Measurements from ENCODE around the gene ARFGEF3.

DNA sequence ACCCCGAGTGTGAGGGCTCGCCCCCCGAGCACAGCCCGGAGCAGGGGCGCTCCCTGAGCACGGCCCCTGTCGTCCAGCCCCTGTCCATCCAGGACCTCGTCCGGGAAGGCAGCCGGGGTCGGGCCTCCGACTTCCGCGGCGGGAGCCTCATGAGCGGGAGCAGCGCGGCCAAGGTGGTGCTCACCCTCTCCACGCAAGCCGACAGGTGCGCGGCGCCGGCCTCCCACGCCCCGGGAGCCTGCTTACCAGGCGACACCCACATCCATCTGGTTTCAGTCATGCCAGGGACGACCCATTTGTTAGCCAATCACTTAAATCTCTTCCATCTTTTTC, 130.1 kb downstream of the ARFGEF3 start:
- TF ChIP-seq, protein P1, sequence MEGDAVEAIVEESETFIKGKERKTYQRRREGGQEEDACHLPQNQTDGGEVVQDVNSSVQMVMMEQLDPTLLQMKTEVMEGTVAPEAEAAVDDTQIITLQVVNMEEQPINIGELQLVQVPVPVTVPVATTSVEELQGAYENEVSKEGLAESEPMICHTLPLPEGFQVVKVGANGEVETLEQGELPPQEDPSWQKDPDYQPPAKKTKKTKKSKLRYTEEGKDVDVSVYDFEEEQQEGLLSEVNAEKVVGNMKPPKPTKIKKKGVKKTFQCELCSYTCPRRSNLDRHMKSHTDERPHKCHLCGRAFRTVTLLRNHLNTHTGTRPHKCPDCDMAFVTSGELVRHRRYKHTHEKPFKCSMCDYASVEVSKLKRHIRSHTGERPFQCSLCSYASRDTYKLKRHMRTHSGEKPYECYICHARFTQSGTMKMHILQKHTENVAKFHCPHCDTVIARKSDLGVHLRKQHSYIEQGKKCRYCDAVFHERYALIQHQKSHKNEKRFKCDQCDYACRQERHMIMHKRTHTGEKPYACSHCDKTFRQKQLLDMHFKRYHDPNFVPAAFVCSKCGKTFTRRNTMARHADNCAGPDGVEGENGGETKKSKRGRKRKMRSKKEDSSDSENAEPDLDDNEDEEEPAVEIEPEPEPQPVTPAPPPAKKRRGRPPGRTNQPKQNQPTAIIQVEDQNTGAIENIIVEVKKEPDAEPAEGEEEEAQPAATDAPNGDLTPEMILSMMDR (conservative IDR thresholded peaks at IDR 0.05 in 1 of 2, IDR thresholded peaks at IDR 0.05 in 1 of 2; ENCODE audit: low read depth in 1 of 2, low read length in 2 of 2) = no peak
- TF ChIP-seq EZH2 (IDR thresholded peaks at IDR 0.05; ENCODE audit: low read length, missing control alignments) = no peak
